Measurements from ENCODE around the gene FAM13A.

DNA sequence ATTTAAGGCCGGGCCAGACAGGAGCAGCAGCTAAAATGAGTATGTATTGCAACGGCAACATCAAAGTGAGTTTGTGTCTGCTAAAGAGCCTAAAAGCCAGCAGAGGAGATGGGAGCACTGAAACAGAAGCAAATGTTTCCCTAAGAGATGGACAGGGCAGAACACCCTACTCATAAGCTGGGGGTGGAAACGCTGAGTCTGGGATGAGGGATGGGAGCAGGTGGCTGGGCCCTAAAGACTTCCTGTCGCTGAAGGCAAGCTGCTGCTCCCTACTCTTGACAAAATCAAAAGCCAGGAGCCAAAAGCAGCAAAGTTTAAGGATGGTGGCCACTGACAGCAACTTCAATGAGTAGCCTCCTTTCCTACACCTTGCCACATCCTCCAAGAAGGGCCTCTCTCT is 318.8 kb downstream of the FAM13A start:
- no peak for TF ChIP-seq TAF1 (IDR thresholded peaks at IDR 0.05; ENCODE audit: low read depth, low read length)
- no peak for TF ChIP-seq POLR2AphosphoS5 (IDR thresholded peaks at IDR 0.05; ENCODE audit: low read depth, low read length)
- no peak for TF ChIP-seq POLR2A (IDR thresholded peaks at IDR 0.05; ENCODE audit: low read depth, low read length)
- no peak for TF ChIP-seq SPI1 (IDR thresholded peaks at IDR 0.05; ENCODE audit: low read depth, low read length)
- no peak for TF ChIP-seq POU2F2 (IDR thresholded peaks at IDR 0.05; ENCODE audit: low read depth, low read length)

All from GM12891 (cell line).